AG10803 (cell line): ENCODE results near the gene SHH.

Source experiments
- DNase-seq: peaks from one replicate; pipeline ENCODE4 v3.0.0; 2010; ENCODE audit warnings: low read depth
- H3K4me3 ChIP-seq: 2 replicates; pipeline ENCODE4 v1.5.1; 2011; ENCODE audit warnings: mild to moderate bottlenecking, low read length, control low read depth
- TF ChIP-seq, protein P1 (sequence below): conservative IDR thresholded peaks from 2 replicates; pipeline ENCODE4 v1.5.1; 2011; ENCODE audit warnings: mild to moderate bottlenecking, low read length, control low read depth, inconsistent platforms

SHH gene

DNA sequence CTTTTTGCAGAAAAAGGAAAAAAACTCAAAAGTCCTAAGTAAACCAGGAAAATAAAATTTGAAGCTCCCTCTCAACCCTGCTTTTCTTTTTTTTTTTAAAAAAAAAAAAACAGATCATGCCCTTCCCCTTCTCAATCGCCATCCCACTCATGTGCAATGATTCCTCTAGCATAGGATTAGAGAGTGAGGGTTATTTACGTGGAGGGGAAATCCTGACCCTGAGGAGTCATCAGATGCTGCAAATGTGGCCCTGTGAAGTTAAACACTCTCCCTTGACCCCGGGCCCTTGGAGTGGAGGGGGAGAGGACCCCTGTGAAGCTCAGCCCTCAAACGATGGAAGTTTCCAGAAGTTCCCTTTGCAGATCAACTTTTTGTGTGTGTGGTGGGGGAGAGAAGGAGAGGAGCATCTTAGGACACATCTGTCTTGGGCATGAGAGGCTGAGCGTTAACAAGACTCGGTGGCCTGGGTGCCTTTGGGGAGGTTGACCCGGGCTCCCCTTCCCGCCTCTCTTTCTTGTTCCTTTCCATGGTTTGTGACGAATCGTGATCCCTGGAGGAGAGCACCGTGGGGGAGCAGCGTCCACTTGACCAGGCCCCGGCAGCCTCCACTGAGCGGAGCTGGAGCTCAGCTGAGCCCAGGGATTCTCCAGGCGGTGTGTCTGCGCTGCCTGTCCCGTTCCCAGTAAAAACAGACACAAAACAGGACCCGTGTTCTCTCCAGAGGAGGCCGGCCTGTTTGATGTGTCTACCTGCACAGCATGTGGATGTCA lies 1.5 kb upstream of the SHH start:
- H3K4me3 ChIP-seq: no peak overlapping the region
- TF ChIP-seq, protein P1, sequence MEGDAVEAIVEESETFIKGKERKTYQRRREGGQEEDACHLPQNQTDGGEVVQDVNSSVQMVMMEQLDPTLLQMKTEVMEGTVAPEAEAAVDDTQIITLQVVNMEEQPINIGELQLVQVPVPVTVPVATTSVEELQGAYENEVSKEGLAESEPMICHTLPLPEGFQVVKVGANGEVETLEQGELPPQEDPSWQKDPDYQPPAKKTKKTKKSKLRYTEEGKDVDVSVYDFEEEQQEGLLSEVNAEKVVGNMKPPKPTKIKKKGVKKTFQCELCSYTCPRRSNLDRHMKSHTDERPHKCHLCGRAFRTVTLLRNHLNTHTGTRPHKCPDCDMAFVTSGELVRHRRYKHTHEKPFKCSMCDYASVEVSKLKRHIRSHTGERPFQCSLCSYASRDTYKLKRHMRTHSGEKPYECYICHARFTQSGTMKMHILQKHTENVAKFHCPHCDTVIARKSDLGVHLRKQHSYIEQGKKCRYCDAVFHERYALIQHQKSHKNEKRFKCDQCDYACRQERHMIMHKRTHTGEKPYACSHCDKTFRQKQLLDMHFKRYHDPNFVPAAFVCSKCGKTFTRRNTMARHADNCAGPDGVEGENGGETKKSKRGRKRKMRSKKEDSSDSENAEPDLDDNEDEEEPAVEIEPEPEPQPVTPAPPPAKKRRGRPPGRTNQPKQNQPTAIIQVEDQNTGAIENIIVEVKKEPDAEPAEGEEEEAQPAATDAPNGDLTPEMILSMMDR: no peak
- DNase-seq: no peak

DNA sequence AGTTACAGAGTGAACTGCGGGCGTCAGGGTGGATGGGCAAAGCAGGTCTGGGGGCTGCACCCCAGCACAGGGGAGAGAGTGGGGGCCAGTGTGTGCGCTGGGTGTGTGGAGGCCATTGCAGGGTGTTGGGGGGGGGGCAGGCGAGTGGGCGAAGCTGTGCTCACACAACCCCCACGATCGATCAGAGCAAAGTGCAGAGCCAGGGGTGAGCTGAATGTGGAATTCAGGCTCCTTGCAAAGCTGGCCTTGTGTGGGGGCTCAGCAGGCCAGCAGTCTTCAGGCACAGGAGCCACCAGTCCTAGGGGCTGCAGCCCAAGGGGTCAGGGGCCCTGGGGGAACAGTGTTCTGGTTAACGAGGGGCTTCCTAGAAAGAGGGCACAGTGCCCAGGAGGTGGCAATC lies 862 bp upstream of the SHH start:
- no peak for DNase-seq
- no peak overlapping the region for H3K4me3 ChIP-seq
- TF ChIP-seq, protein P1: no peak

DNA sequence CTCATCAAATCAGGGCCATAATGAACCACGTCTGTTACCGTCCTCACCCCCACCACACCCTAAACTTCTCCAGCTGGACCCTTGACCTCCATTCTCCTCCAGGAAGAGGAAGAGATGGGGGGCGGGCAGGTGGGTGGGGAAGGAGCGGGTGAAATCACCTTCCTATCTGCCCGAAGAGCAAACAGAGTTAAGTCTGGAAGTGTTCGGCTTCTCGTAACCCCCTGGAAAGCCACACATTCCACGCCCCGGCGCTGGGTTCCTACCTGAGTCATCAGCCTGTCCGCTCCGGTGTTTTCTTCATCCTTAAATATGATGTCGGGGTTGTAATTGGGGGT lies 736 bp downstream of the SHH start:
- no peak for DNase-seq
- TF ChIP-seq, protein P1: no peak
- H3K4me3 ChIP-seq: no peak overlapping the region

DNA sequence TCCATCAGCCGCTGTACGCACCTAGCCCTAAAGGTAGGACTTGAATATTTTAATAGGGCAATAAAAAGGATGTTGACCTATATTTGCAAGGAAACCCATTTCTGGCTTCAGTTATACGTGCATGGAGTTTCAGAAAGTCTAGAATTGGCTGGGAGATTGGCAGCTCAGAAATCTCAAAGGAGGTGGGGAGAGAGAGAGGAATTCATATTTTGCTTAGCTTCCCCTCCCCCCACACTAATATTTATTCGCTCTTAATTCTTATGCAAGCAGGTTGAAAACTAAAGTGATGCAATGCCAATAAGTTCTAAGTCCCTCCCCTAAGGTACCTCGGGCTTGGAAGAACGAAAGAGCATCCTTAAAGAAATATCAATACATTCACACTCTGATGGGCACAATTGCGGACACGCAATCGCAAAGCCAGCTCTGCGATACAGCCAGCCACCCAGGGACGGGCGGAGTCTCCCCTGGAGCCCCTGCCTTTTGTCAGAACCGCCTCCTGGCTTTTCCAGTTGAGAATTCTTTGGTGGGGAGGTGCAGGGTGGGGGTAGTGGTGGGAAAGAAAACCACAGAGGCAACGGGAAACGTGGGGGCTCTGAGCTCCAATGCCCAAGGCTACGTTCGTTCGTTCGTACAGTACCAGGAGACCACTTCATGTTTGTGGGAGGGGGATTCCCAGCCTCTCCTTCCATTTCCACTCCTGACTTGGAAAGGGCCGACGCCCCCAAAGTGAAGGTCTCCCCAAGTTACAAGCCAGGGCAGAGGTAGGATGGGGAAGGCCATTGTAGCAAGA lies 1.3 kb downstream of the SHH start:
- no peak for DNase-seq

DNA sequence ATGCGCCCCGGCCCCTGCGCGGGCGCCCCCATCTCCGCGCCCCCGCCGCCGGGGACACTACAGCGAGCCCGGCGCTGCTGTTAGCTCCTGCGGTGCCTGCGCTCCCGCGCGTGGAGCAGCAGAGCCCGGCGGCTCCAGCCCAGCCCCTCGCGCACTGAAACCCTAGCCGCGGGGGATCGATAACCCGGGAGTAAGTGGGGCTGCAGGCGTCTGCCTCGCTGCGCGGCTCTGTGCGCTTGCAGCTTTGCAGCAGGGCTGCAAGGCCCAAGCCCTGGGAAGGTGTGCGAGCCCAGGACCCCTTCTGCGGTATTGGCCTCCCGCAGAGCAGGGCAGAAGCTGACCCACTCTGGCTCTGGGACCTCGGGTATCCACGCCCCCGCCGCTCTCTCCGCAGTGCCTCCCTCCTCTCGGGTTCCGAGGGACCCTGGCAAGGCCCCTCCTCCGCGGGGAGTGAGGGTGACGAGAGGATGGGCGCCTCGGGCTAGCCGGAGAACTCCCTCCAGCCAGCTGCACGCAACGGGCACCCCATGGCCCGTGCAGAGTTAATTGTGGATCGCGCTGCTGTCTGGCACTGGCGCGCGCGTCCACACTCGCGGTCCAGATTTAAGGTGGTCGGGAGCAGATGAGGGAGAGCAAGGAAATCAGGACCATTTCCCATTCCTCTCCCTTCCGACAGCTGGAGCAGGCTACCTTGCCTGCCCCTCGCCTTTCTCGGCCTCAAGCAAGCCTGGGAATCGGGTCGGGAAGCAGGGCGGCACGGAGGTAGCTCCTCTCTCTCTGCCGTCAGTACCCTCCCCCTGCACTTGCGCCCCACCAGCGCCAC lies 2.1 kb downstream of the SHH start:
- no peak for DNase-seq
- no peak overlapping the region for H3K4me3 ChIP-seq
- TF ChIP-seq, protein P1: no peak

More for the DNA sequence above, 1.3 kb downstream of the SHH start:
- TF ChIP-seq, protein P1: no peak
- H3K4me3 ChIP-seq: no peak overlapping the region

DNA sequence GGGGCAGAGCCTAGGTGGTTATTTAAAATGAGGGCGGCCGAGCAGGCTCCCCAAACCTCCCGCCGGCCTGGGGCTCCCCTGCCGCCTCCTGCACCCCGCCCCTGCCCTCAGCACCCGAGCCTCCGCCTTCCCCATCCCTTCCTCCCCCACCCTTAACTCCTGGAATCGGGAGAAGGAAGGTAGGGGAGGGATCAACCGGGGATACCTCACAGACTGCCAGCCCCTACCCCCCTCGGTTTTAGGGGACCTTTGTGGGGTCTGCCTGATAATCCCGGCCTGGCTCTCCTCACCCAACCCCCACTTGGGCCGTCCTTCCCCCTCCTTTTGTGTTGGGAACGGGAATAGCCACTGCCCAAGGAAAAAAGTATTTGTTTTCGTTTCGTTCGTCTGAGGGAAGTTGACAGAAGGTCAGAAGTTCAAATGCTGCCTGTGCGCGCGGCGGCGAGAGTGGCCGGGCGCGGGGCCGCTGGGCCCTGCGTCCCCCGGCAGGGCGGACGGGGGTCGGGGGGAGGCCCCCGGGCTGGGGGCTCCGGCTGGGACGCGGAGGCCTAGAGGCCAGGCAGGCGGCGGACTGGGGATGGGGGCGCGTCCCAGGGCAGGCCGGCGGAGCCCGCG lies 2.8 kb downstream of the SHH start:
- DNase-seq: no peak

More for the DNA sequence above, 2.8 kb downstream of the SHH start:
- H3K4me3 ChIP-seq: no peak overlapping the region
- TF ChIP-seq, protein P1: no peak
